HepG2 (cell line): Measurements from ENCODE around the gene TEX22. TPM values are rescaled to one million over a fixed set of nuclear protein-coding genes. Genes with fewer than 3 reads are reported as not detected.

ENCODE experiments used
- EEA1 ChIP-seq: sonication (generic); formaldehyde crosslinking; IDR thresholded peaks from 2 replicates; pipeline ENCODE4 v1.5.1; 2020; ENCODE audit warnings: mild to moderate bottlenecking, missing genetic modification reagents, borderline replicate concordance
- GTF2F1 ChIP-seq: fragments of 150-350 bp; IDR thresholded peaks from 2 replicates; pipeline ENCODE4 v1.6.1; 2014; ENCODE audit warnings: low read length
- HHEX ChIP-seq: IDR thresholded peaks from 2 replicates; pipeline ENCODE4 v1.6.1; 2016; ENCODE audit warnings: control low read depth
- HNRNPLL ChIP-seq: fragments of 200-400 bp; formaldehyde crosslinking; IDR thresholded peaks from 2 replicates; pipeline ENCODE4 v1.6.1; 2017; ENCODE audit warnings: mild to moderate bottlenecking, low read depth, low read length; ENCODE audit not compliant: poor library complexity, severe bottlenecking
- IRX3 ChIP-seq: sonication (generic); formaldehyde crosslinking; IDR thresholded peaks from 2 replicates; pipeline ENCODE4 v1.8.1; 2023; ENCODE audit warnings: mild to moderate bottlenecking, low read depth, missing genetic modification reagents, borderline replicate concordance
- KLF16 ChIP-seq, 2 experiments: sonication (generic) in 1 of 2; formaldehyde crosslinking in 1 of 2; IDR thresholded peaks; 2 replicates each; pipeline versions ENCODE4 v1.6.1 to v1.8.0; 2016 to 2023; ENCODE audit warnings: missing genetic modification reagents in 2 of 2, missing compliant biosample characterization in 1 of 2
- MAF1 ChIP-seq: sonication (generic); formaldehyde crosslinking; IDR thresholded peaks from 2 replicates; pipeline ENCODE4 v1.5.0; 2020; ENCODE audit warnings: missing genetic modification reagents, borderline replicate concordance
- MAFK ChIP-seq, 2 experiments: IDR thresholded peaks in 1 of 2; conservative IDR thresholded peaks in 1 of 2; 2 replicates each; pipeline ENCODE4 v1.6.1; 2011; ENCODE audit warnings: improper control_type of control experiment in 2 of 2, low read length in 2 of 2
- MEF2D ChIP-seq: sonication (generic); formaldehyde crosslinking; IDR thresholded peaks from 2 replicates; pipeline ENCODE4 v1.5.1; 2020; ENCODE audit warnings: mild to moderate bottlenecking, missing genetic modification reagents
- PHF20 ChIP-seq: sonication (generic); formaldehyde crosslinking; IDR thresholded peaks from 2 replicates; pipeline ENCODE4 v1.5.0; 2020; ENCODE audit warnings: mild to moderate bottlenecking, missing genetic modification reagents
- RFXAP ChIP-seq: sonication (generic); formaldehyde crosslinking; IDR thresholded peaks from 2 replicates; pipeline ENCODE4 v1.4.0; 2020; ENCODE audit warnings: missing genetic modification reagents, borderline replicate concordance
- SALL1 ChIP-seq: sonication (generic); formaldehyde crosslinking; IDR thresholded peaks from 2 replicates; pipeline ENCODE4 v1.8.0; 2022; ENCODE audit warnings: mild to moderate bottlenecking, missing genetic modification reagents
- SRY ChIP-seq: sonication (generic); formaldehyde crosslinking; IDR thresholded peaks from 2 replicates; pipeline ENCODE4 v1.8.0; 2022; ENCODE audit warnings: mild to moderate bottlenecking, missing genetic modification reagents
- ZNF160 ChIP-seq: sonication (generic); formaldehyde crosslinking; IDR thresholded peaks from 2 replicates; pipeline ENCODE4 v1.8.0; 2022; ENCODE audit warnings: mild to moderate bottlenecking, inconsistent platforms, missing genetic modification reagents
- ZNF547 ChIP-seq: sonication (generic); formaldehyde crosslinking; IDR thresholded peaks from 2 replicates; pipeline ENCODE4 v1.5.1; 2020; ENCODE audit warnings: mild to moderate bottlenecking, missing genetic modification reagents
- ZNF557 ChIP-seq: sonication (generic); formaldehyde crosslinking; IDR thresholded peaks from 2 replicates; pipeline ENCODE4 v1.4.0; 2020; ENCODE audit warnings: missing genetic modification reagents
- ZNF709 ChIP-seq: sonication (generic); formaldehyde crosslinking; IDR thresholded peaks from 2 replicates; pipeline ENCODE4 v1.5.0; 2020; ENCODE audit warnings: mild to moderate bottlenecking, missing genetic modification reagents
- ZNF747 ChIP-seq: sonication (generic); formaldehyde crosslinking; IDR thresholded peaks from 2 replicates; pipeline ENCODE4 v1.8.1; 2023; ENCODE audit warnings: missing genetic modification reagents, mild to moderate bottlenecking, borderline replicate concordance
- ZNF761 ChIP-seq: sonication (generic); formaldehyde crosslinking; conservative IDR thresholded peaks from 2 replicates; pipeline ENCODE4 v1.4.0; 2020; ENCODE audit warnings: mild to moderate bottlenecking, missing genetic modification reagents
- ZNF777 ChIP-seq: sonication (generic); formaldehyde crosslinking; IDR thresholded peaks from 2 replicates; pipeline ENCODE4 v1.4.0; 2020; ENCODE audit warnings: missing genetic modification reagents
- ZNF788 ChIP-seq: sonication (generic); formaldehyde crosslinking; IDR thresholded peaks from 2 replicates; pipeline ENCODE4 v1.5.0; 2020; ENCODE audit warnings: mild to moderate bottlenecking, missing genetic modification reagents, borderline replicate concordance
- polyA plus RNA-seq, 8 experiments: library from polyadenylated mRNA; depleted of rRNA in 3 of 8; stranded (reverse) in 7 of 8; unstranded in 1 of 8; fragments of >200 nt; fragmentation: Illumina TruSeq in 4 of 8; extraction: Trizol in 4 of 8; gene quantifications; 2 replicates each; pipeline versions ENCODE4 v1.2.1 to v1.2.3, GENCODE V29; 2011 to 2016; ENCODE audit warnings: low read depth in 4 of 8, missing spikeins in 1 of 8, mixed read lengths in 1 of 8; ENCODE audit not compliant: insufficient read depth in 1 of 8
- total RNA-seq, 5 experiments: library from RNA; depleted of rRNA; stranded (reverse); fragments of >200 nt; fragmentation: Illumina TruSeq; extraction: Trizol; gene quantifications; 2 replicates each; pipeline ENCODE4 v1.2.3, GENCODE V29; 2016; ENCODE audit warnings: low read depth in 1 of 5
- TF ChIP-seq, protein P1 (sequence below): sonication (generic); formaldehyde crosslinking; IDR thresholded peaks from 2 replicates; pipeline ENCODE4 v1.8.0; 2023; ENCODE audit warnings: mild to moderate bottlenecking, missing genetic modification reagents
- TF ChIP-seq, protein P2 (sequence below): sonication (generic); formaldehyde crosslinking; IDR thresholded peaks from 2 replicates; pipeline ENCODE4 v1.4.0; 2020; ENCODE audit warnings: missing genetic modification reagents
- TF ChIP-seq, protein P3 (sequence below): sonication (generic); formaldehyde crosslinking; IDR thresholded peaks from 2 replicates; pipeline ENCODE4 v1.5.0; 2020; ENCODE audit warnings: missing genetic modification reagents

TEX22 gene
- total and polyA plus RNA-seq, 2 of the 13 experiments (the other 11 are each of a cell fraction or from before 2014, with no cell fraction given), result 0.07 to 0.27 TPM

GRCh38 chr14:105414456-105415371 lies 16.4 kb downstream of the TEX22 start (continued):
- no peak for TF ChIP-seq ZNF747 (CRISPR knock-in tag)
- TF ChIP-seq ZNF557 (CRISPR knock-in tag), result no peak
- no peak for TF ChIP-seq ZNF547 (CRISPR knock-in tag)
- no peak for TF ChIP-seq GTF2F1
- 0 out of 2 replicates have a peak, but pooled peaks have one; percentile 36 for TF ChIP-seq RFXAP
- TF ChIP-seq PHF20 (CRISPR knock-in tag), result peak; percentile 32; the same call in 1 of the 2 replicates
- TF ChIP-seq, protein P1, sequence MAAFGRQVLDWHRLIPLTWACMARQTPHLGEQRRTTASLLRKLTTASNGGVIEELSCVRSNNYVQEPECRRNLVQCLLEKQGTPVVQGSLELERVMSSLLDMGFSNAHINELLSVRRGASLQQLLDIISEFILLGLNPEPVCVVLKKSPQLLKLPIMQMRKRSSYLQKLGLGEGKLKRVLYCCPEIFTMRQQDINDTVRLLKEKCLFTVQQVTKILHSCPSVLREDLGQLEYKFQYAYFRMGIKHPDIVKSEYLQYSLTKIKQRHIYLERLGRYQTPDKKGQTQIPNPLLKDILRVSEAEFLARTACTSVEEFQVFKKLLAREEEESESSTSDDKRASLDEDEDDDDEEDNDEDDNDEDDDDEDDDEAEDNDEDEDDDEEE, result peak; percentile 81; the same call in 1 of the 2 replicates
- no peak for TF ChIP-seq MAF1 (CRISPR knock-in tag)
- 0 out of 2 replicates have a peak, but pooled peaks have one; percentile 29 for TF ChIP-seq SRY (CRISPR knock-in tag)
- peak; percentile 40; the same call in 1 of the 2 replicates for TF ChIP-seq ZNF788 (CRISPR knock-in tag)
- TF ChIP-seq, protein P2, sequence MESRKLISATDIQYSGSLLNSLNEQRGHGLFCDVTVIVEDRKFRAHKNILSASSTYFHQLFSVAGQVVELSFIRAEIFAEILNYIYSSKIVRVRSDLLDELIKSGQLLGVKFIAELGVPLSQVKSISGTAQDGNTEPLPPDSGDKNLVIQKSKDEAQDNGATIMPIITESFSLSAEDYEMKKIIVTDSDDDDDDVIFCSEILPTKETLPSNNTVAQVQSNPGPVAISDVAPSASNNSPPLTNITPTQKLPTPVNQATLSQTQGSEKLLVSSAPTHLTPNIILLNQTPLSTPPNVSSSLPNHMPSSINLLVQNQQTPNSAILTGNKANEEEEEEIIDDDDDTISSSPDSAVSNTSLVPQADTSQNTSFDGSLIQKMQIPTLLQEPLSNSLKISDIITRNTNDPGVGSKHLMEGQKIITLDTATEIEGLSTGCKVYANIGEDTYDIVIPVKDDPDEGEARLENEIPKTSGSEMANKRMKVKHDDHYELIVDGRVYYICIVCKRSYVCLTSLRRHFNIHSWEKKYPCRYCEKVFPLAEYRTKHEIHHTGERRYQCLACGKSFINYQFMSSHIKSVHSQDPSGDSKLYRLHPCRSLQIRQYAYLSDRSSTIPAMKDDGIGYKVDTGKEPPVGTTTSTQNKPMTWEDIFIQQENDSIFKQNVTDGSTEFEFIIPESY (CRISPR knock-in tag), result peak; percentile 57; the same call in 1 of the 2 replicates
- 0 out of 2 replicates have a peak, but pooled peaks have one; percentile 38 for TF ChIP-seq EEA1 (CRISPR knock-in tag)
- TF ChIP-seq KLF16 (CRISPR knock-in tag; IDR thresholded peaks at IDR 0.05), result no peak
- peak; percentile 69; the same call in 1 of the 2 replicates for TF ChIP-seq IRX3
- no peak for TF ChIP-seq MEF2D (CRISPR knock-in tag)
- peak; percentile 51 for TF ChIP-seq HNRNPLL
- 0 out of 2 replicates have a peak, but pooled peaks have one; percentile 31 for TF ChIP-seq ZNF160 (CRISPR knock-in tag)
- TF ChIP-seq ZNF761 (CRISPR knock-in tag), result 0 out of 2 replicates have a peak, but pooled peaks have one; percentile 59
- TF ChIP-seq, protein P3, sequence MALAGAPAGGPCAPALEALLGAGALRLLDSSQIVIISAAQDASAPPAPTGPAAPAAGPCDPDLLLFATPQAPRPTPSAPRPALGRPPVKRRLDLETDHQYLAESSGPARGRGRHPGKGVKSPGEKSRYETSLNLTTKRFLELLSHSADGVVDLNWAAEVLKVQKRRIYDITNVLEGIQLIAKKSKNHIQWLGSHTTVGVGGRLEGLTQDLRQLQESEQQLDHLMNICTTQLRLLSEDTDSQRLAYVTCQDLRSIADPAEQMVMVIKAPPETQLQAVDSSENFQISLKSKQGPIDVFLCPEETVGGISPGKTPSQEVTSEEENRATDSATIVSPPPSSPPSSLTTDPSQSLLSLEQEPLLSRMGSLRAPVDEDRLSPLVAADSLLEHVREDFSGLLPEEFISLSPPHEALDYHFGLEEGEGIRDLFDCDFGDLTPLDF, result no peak
- 0 out of 2 replicates have a peak, but pooled peaks have one; percentile 40 for TF ChIP-seq ZNF709 (CRISPR knock-in tag)
- no peak for TF ChIP-seq MAFK (conservative IDR thresholded peaks at IDR 0.05 in 1 of 2, IDR thresholded peaks at IDR 0.05 in 1 of 2; ENCODE audit: low read length in 2 of 2)
- TF ChIP-seq ZNF777, result peak; percentile 39; the same call in 1 of the 2 replicates
- no peak for TF ChIP-seq HHEX
- TF ChIP-seq SALL1, result peak; percentile 46; the same call in 1 of the 2 replicates
